K562 treated with DMSO at 1 percent for 24 hours (cell line): ENCODE measurements around the gene SYNC. TPM values are rescaled to one million over a fixed set of nuclear protein-coding genes. Genes with fewer than 3 reads are reported as not detected.

Experiments
- total RNA-seq: library from RNA; unstranded; fragments of 300-600 nt; gene quantifications from 2 replicates; pipeline ENCODE4 v1.2.3, GENCODE V29; 2022; ENCODE audit warnings: low read depth; ENCODE audit not compliant: insufficient read depth

Gene SYNC
- 0.45 and 1.2 TPM in 2 replicates for total RNA-seq

DNA sequence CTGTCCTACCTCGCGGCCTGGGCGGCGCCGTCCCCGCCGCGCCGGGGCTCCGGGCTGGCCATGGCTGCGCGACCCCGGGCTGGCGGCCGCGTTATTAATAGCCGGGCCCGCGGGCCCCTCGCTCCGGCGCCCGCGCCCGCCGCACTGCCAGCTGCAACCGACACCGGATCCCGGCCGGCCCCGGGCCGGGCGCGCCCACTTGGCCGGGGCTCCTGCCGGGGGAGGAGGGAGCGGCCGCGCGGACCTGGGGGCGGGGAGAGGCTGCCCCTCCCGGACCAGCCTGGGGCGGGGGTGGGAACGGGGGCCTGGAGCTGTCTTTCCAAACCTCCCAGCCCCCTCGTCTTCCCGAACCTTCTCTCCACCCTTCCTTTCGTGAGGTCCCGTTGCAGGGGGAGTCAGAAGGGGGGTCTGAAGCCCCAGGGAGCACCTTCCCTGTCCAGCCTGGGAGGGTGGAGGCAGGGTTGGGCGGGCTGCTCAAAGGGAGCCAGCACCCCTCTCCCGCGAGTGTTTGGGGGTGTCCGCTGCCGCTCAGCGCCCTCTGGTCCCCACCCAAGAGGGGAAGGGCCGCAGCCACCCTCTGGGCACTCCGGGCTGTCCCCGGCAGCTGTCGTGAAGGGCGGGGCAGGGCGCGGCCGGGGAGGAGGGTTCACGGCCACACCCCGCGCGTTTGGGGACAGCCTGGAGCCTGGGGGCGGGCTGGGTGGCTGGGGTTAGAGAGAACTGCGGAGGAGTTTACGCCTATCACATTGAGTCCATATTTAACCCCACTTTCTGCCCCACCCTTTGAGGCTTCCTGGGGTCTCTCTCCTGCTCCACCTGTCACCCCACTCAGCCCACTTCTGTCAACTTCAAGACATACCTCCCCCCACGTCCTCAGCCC lies at the start of gene SYNC:
TSS of gene SYNC (minus strand) at position 172 of the 880 bp plus-strand sequence. CDS start at position 62, 110 bp downstream.

DNA sequence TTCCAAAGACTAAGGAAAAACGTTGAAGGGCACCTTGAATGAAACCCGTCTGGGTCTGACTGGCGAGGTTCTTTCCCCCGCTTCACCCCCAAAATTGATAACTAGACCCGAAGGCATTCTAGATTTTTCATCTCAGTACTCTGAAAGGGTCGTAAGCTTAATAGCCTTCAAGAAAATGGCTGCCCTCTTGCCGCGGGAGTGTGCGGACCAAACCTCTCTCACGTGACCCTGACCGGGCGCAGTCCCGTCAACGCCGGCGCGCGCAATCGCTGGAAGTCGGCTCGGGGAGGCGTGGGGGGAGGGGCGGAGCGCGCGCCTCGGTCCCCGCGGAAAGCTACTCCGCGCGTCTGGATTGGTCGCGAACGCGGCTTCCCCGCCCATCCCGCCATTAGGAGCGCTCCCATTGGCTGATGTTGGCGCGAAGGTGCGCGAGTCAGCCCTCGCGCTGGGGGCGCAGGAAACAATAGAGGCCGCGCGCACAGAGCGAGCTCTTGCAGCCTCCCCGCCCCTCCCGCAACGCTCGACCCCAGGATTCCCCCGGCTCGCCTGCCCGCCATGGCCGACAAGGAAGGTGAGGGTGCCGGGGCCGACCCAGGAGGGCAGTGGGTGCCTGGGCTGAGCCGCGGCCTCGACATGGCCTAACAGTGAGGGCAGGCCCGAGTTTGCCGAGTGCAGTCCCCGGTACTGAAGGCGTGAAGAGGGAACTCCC lies 51.7 kb downstream of the SYNC start, which contains the start of gene RBBP4:
TSS of gene RBBP4 (plus strand) at position 457 of the 709 bp plus-strand sequence. CDS start at position 556, 99 bp downstream.

DNA sequence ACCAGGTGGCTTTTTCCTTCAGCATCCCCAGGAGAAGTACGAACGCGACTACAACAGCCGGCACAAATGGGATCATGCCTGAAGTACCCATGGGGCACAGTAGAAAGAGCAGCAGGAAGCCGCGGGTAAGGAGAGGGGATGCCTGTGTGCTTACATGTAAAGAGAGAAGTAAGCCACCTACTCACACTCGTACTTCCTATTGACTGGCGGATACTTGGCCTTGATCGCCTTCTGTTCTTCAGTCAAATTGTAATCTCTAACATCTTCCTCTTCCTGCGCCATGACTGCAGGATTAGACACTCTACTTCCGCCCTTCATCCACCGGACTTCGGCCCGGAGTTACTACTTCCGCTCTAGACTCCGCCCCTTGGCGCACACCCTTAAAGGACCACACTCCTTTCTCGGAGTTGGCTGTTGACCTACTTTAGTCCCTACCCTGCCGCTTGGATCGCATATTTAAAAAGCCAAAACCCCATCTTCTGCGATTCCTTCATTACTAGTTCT lies 52.3 kb downstream of the SYNC start, which contains the start of gene ZBTB8OS:
TSS of gene ZBTB8OS (minus strand) at position 303 of the 504 bp plus-strand sequence. CDS start at position 282, 21 bp downstream.

Other genes with a start within 250 kb of the SYNC start
- not detected in 2 replicates for gene ZBTB8B, start 237.7 kb downstream of the SYNC start, total RNA-seq
- 0.09 TPM in 1 of 2 replicates, not detected in the other for gene ZBTB8A, start 163.3 kb downstream of the SYNC start, total RNA-seq
- 42.8 and 47.1 TPM in 2 replicates for gene ZBTB8OS, start 52.2 kb downstream of the SYNC start, total RNA-seq
- gene RBBP4, start 51.6 kb downstream of the SYNC start, total RNA-seq = 189 and 217 TPM in 2 replicates
- 355 and 357 TPM in 2 replicates for gene YARS1, start 114.6 kb upstream of the SYNC start, total RNA-seq
- 10.3 and 11.3 TPM in 2 replicates for gene S100PBP, start 114.9 kb upstream of the SYNC start, total RNA-seq
- gene FNDC5, start 168.1 kb upstream of the SYNC start, total RNA-seq = not detected in 2 replicates
- not detected in 2 replicates for gene HPCA, start 183.7 kb upstream of the SYNC start, total RNA-seq
- gene TMEM54, start 198.6 kb upstream of the SYNC start, total RNA-seq = 54.7 and 78.5 TPM in 2 replicates